Upper lobe of left lung (tissue), 6 donors: ENCODE results near the gene SMOC2. TPM values are rescaled to one million over a fixed set of nuclear protein-coding genes. Genes with fewer than 3 reads are reported as not detected.

Experiments
- ATAC-seq, 2 donors: fragments of 200-7000 bp; cut with Tn5 transposase; one replicate each; pipeline ENCODE4 v1.9.1; 2022; ENCODE audit warnings: mild to moderate bottlenecking in 2 of 2, moderate library complexity in 2 of 2; ENCODE audit not compliant: low FRiP score in 2 of 2
- DNase-seq, 2 donors: peaks; one replicate each; pipeline ENCODE4 v3.0.0-alpha.2; 2019 to 2020
- H3K27ac ChIP-seq, 4 donors: fragments of 200-600 bp; sonication (generic); one replicate each; pipeline ENCODE4 v1.5.1; 2016 to 2019
- H3K27me3 ChIP-seq, 4 donors: fragments of 200-600 bp; sonication (generic); one replicate each; pipeline ENCODE4 v1.5.1; 2017 to 2019
- H3K36me3 ChIP-seq, 4 donors: fragments of 200-600 bp; sonication (generic); one replicate each; pipeline ENCODE4 v1.5.1; 2016 to 2019
- H3K4me1 ChIP-seq, 4 donors: fragments of 200-600 bp; sonication (generic); one replicate each; pipeline ENCODE4 v1.5.1; 2018 to 2019
- H3K4me3 ChIP-seq, 4 donors: fragments of 200-600 bp; sonication (generic); one replicate each; pipeline ENCODE4 v1.5.1; 2017 to 2019; ENCODE audit warnings: mild to moderate bottlenecking in 2 of 4, moderate library complexity in 1 of 4
- H3K9me3 ChIP-seq, 4 donors: fragments of 200-600 bp; sonication (generic); one replicate each; pipeline ENCODE4 v1.5.1; 2018 to 2019
- EP300 ChIP-seq, 4 donors: sonication (generic); formaldehyde crosslinking; IDR thresholded peaks; one replicate each; pipeline ENCODE4 v1.5.1; 2017; ENCODE audit warnings: antibody characterized with exemption in 4 of 4, control low read depth in 2 of 4
- POLR2A ChIP-seq, 4 donors: fragments of 450-650 bp; IDR thresholded peaks; one replicate each; pipeline ENCODE4 v1.5.1; 2016 to 2017; ENCODE audit warnings: antibody characterized with exemption in 4 of 4, mild to moderate bottlenecking in 2 of 4
- POLR2AphosphoS5 ChIP-seq, 2 donors: sonication (generic); formaldehyde crosslinking; IDR thresholded peaks; one replicate each; pipeline ENCODE4 v1.5.1; 2017; ENCODE audit warnings: antibody characterized with exemption in 2 of 2
- WGBS, 2 donors: methylation state at CpG; one replicate each; pipeline ENCODE4 v1.1.5; 2017 to 2018; 5-methylcytosine and 5-hydroxymethylcytosine counted together
- total RNA-seq, 6 donors: library from RNA; depleted of rRNA in 4 of 6; stranded (reverse); fragments of >200 nt in 4 of 6; gene quantifications; one replicate each; pipeline versions ENCODE4 v1.1.0 to v1.2.1, GENCODE V29; 2016 to 2021
- TF ChIP-seq, protein P1 (sequence below), 6 experiments: fragments of 450-650 bp in 4 of 6; fragments of 200-600 bp in 2 of 6; sonication (generic) in 2 of 6; IDR thresholded peaks; one replicate each; pipeline ENCODE4 v1.5.1; 2016 to 2019; ENCODE audit warnings: antibody characterized with exemption in 6 of 6
- donor health status: DM: no; HTN: no; CAD: no; lungs with moderate emphysema.
- donor health status: DM: no; HTN: yes; CAD: no; lungs with severe emphysema.

Gene SMOC2
- total RNA-seq, 6 donors from 2014 or later = 1.0 to 18.9 (median 5.0) TPM

DNA sequence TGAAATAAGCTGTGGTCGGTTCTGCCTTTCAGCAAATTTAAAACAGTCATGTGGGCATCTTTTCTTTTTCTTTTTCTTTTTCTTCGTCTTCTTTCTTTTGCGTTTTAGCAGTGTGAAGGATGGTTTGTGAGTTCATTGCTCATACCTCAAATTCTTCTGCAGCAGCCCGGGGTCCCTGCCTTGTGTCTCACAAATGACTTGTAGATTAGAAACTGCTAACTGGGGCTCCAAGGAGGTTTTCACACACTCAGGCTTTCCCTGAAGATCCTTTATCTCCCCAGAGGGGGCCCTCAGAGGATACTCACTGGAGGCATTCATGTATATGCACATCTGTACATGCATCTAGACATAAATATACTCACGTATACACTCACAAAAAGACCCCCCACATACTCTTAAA, 1.7 kb downstream of the SMOC2 start:
- H3K4me1 ChIP-seq = peaks cover 3 to 21% (median 15%) of the 10 kb centered on the region in 4 donors
- peaks cover 0 to 25% (median 12%) of the 10 kb centered on the region in 4 donors for H3K27me3 ChIP-seq
- no peaks in the 10 kb centered on the region for H3K9me3 ChIP-seq
- WGBS, 2 donors = 30 to 34% methylated on average over 5 of the region's 5 CpGs
- no peak overlapping the region for H3K4me3 ChIP-seq
- H3K36me3 ChIP-seq = no peaks in the 10 kb centered on the region
- ATAC-seq (no peak), DNase-seq (no peak)
- H3K27ac ChIP-seq = no peak overlapping the region
- TF ChIP-seq, protein P1, sequence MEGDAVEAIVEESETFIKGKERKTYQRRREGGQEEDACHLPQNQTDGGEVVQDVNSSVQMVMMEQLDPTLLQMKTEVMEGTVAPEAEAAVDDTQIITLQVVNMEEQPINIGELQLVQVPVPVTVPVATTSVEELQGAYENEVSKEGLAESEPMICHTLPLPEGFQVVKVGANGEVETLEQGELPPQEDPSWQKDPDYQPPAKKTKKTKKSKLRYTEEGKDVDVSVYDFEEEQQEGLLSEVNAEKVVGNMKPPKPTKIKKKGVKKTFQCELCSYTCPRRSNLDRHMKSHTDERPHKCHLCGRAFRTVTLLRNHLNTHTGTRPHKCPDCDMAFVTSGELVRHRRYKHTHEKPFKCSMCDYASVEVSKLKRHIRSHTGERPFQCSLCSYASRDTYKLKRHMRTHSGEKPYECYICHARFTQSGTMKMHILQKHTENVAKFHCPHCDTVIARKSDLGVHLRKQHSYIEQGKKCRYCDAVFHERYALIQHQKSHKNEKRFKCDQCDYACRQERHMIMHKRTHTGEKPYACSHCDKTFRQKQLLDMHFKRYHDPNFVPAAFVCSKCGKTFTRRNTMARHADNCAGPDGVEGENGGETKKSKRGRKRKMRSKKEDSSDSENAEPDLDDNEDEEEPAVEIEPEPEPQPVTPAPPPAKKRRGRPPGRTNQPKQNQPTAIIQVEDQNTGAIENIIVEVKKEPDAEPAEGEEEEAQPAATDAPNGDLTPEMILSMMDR (IDR thresholded peaks at IDR 0.05) = no peak
- TF ChIP-seq EP300 (IDR thresholded peaks at IDR 0.05) (no peak), POLR2A (IDR thresholded peaks at IDR 0.05) (no peak), POLR2AphosphoS5 (IDR thresholded peaks at IDR 0.05) (no peak)

DNA sequence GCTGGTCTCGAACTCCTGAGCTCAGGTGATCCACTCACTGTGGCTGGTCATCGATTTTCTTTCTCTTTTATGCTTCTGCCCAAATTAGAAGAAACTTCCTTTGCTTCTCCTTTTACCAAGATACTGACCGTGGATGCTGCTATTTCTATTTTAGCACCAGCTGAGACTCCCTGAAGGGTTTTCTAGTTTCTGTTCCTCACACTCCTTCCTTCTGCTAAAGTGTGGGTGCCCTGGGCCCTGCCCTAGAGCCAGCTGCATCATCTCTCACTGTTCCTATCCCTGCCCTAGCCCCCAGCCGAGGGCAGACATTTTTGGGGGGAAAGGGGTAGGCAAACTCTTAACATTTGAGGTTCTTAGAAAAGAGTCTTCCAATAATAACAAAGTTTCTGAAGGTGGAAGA, 6.3 kb downstream of the SMOC2 start:
- DNase-seq (no peak), ATAC-seq (no peak)
- 67 to 78% methylated on average over 4 of the region's 4 CpGs for WGBS, 2 donors
- no peaks in the 10 kb centered on the region for H3K36me3 ChIP-seq
- H3K9me3 ChIP-seq = no peaks in the 10 kb centered on the region
- peaks cover 0 to 5% (median 0%) of the 10 kb centered on the region in 4 donors for H3K27me3 ChIP-seq
- TF ChIP-seq EP300 (IDR thresholded peaks at IDR 0.05) (no peak), POLR2A (IDR thresholded peaks at IDR 0.05) (no peak), POLR2AphosphoS5 (IDR thresholded peaks at IDR 0.05) (no peak)
- TF ChIP-seq, protein P1 (IDR thresholded peaks at IDR 0.05) = no peak
- no peak overlapping the region for H3K4me3 ChIP-seq
- peaks cover 0 to 2% (median 1%) of the 10 kb centered on the region in 4 donors for H3K4me1 ChIP-seq
- no peak overlapping the region for H3K27ac ChIP-seq

DNA sequence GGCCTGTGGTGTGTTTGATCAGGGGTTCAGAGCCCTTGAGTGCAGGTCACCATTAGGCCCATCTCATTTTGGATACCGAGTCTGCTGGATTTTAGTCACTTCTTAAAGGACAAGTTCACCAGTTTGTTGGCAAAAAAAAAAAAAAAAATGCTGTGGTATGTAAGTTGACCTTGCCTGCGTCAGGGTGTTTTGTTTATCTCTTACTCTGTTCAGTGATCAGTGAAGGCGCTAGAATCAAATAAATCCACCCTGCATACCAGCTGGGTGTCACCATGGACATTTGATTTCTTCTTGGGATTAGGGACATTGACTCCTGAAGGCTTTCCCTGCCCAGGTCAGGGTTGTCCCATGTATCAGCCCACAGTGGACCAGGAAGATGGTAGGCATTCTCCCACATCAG, 6.7 kb downstream of the SMOC2 start:
- Histone ChIP-seq H3K27ac (no peak overlapping the region), H3K4me1 (no peaks in the 10 kb centered on the region), H3K36me3 (no peaks in the 10 kb centered on the region), H3K4me3 (no peak overlapping the region), H3K27me3 (peaks cover 0 to 5% (median 0%) of the 10 kb centered on the region in 4 donors), H3K9me3 (no peaks in the 10 kb centered on the region)
- ATAC-seq (no peak), DNase-seq (no peak)
- TF ChIP-seq, protein P1 (IDR thresholded peaks at IDR 0.05) = no peak
- TF ChIP-seq POLR2AphosphoS5 (IDR thresholded peaks at IDR 0.05) (no peak), EP300 (IDR thresholded peaks at IDR 0.05) (no peak), POLR2A (IDR thresholded peaks at IDR 0.05) (no peak)
- WGBS, 2 donors = 56 to 77% methylated on average over 3 of the region's 3 CpGs

- no peaks in the 10 kb centered on the region for H3K4me1 ChIP-seq
- TF ChIP-seq POLR2AphosphoS5 (IDR thresholded peaks at IDR 0.05) = no peak
- TF ChIP-seq POLR2A (IDR thresholded peaks at IDR 0.05) = no peak
- TF ChIP-seq EP300 (IDR thresholded peaks at IDR 0.05) = no peak
- TF ChIP-seq, protein P1 (IDR thresholded peaks at IDR 0.05) = no peak
- WGBS, 2 donors = 81 to 89% methylated on average over 11 of the region's 11 CpGs
- no peaks in the 10 kb centered on the region for H3K36me3 ChIP-seq
- no peaks in the 10 kb centered on the region for H3K27me3 ChIP-seq
- H3K9me3 ChIP-seq = no peaks in the 10 kb centered on the region
- H3K27ac ChIP-seq = no peak overlapping the region
- no peak for DNase-seq
- ATAC-seq = no peak
- H3K4me3 ChIP-seq = no peak overlapping the region
Measured at GRCh38 chr6:168448243-168448855, 7.4 kb downstream of the SMOC2 start.

DNA sequence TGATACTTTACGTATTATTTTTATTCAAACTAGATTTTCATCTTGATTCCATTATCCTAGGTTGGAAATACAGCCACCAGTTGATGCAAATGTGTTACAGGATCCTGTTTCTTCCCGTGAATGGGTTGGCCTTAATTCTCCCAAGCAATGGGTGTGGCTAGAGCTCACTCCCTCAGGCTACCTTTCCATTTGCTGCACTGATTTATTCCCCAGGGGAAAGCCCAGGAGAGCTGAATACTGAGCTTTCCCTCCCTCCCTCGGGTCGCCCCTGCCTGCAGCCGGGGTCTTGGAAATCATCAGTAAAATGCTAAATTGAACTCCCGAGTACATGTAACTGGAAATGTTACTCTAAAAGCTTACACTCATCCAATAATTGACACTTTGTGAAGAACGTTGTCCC, 9.9 kb downstream of the SMOC2 start:
- Histone ChIP-seq H3K27ac (no peak overlapping the region), H3K4me1 (no peaks in the 10 kb centered on the region), H3K36me3 (no peaks in the 10 kb centered on the region), H3K9me3 (no peaks in the 10 kb centered on the region), H3K4me3 (no peak overlapping the region), H3K27me3 (no peaks in the 10 kb centered on the region)
- ATAC-seq (no peak), DNase-seq (no peak)
- 61 to 70% methylated on average over 7 of the region's 7 CpGs for WGBS, 2 donors
- TF ChIP-seq EP300 (IDR thresholded peaks at IDR 0.05) (no peak), POLR2A (IDR thresholded peaks at IDR 0.05) (no peak), POLR2AphosphoS5 (IDR thresholded peaks at IDR 0.05) (no peak)
- TF ChIP-seq, protein P1 (IDR thresholded peaks at IDR 0.05) = no peak
